AG04449 (cell line): ENCODE measurements around the gene CRTAC1.

Source experiments
- CTCF ChIA-PET: fragments of 350-600 bp; formaldehyde crosslinking; extraction: SDS; loops from one replicate; lab custom pipeline; 2021; ENCODE audit warnings: antibody characterized with exemption; lab: Yijun Ruan, JAX
- POLR2A ChIA-PET: fragments of 400-600, 350-600 bp; formaldehyde crosslinking; extraction: SDS; loops from one replicate; lab custom pipeline; 2020; ENCODE audit warnings: antibody characterized with exemption, inconsistent platforms; lab: Yijun Ruan, JAX
- DNase-seq: peaks from one replicate; pipeline ENCODE4 v3.0.0-alpha.2; 2010; ENCODE audit warnings: low read depth, low spot score
- H3K4me3 ChIP-seq: 2 replicates; pipeline ENCODE4 v1.5.1; 2011; ENCODE audit warnings: low read depth, mild to moderate bottlenecking, control low read depth, low read length
- CTCF ChIP-seq: IDR thresholded peaks from one replicate; pipeline ENCODE4 v1.5.1; 2011; ENCODE audit warnings: mild to moderate bottlenecking, moderate library complexity, low read length, control low read depth, inconsistent platforms; ENCODE audit not compliant: insufficient read depth; ENCODE audit errors: missing control alignments

CRTAC1 gene

GRCh38 chr10:97888641-97889262 lies 141.7 kb downstream of the CRTAC1 start:
- POLR2A ChIA-PET, result no interaction called here
- TF ChIP-seq CTCF, result no peak
- CTCF ChIA-PET, result interaction anchor here (1.0 kb wide), 1 partner anchor 18 kb away, joined by 3 read pairs; no protein-coding TSS in a partner anchor
- H3K4me3 ChIP-seq, result no peak overlapping the region
- no peak for DNase-seq

GRCh38 chr10:97888134-97888533 lies 142.3 kb downstream of the CRTAC1 start:
- CTCF ChIA-PET, result interaction anchor here (1.0 kb wide), 1 partner anchor 19 kb away, joined by 3 read pairs; no protein-coding TSS in a partner anchor
- POLR2A ChIA-PET, result no interaction called here
- H3K4me3 ChIP-seq, result no peak overlapping the region
- TF ChIP-seq CTCF, result no peak
- no peak for DNase-seq

- DNase-seq, result no peak
- ChIA-PET POLR2A (no interaction called here), CTCF (interaction anchor here (0.7 kb wide), 2 partner anchors 27 to 96 kb away, joined by 3 read pairs; no protein-coding TSS in a partner anchor)
- TF ChIP-seq CTCF, result no peak
- no peak overlapping the region for H3K4me3 ChIP-seq
Measured at GRCh38 chr10:97887399-97887798, 143.0 kb downstream of the CRTAC1 start.

GRCh38 chr10:97886286-97886685 lies 144.1 kb downstream of the CRTAC1 start:
- no peak for TF ChIP-seq CTCF
- ChIA-PET CTCF (interaction anchor here (0.6 to 1.0 kb wide), 3 partner anchors 16 to 28 kb away, joined by 3 read pairs; no protein-coding TSS in a partner anchor), POLR2A (no interaction called here)
- no peak for DNase-seq
- no peak overlapping the region for H3K4me3 ChIP-seq

GRCh38 chr10:97883092-97883485 lies 147.3 kb downstream of the CRTAC1 start:
- TF ChIP-seq CTCF, result no peak
- no peak overlapping the region for H3K4me3 ChIP-seq
- ChIA-PET POLR2A (no interaction called here), CTCF (no interaction called here)
- no peak for DNase-seq

GRCh38 chr10:97882142-97883091 lies 148.0 kb downstream of the CRTAC1 start:
- POLR2A ChIA-PET, result no interaction called here
- TF ChIP-seq CTCF, result no peak
- CTCF ChIA-PET, result interaction anchor here (0.5 to 2.7 kb wide), 2 partner anchors 32 to 91 kb away, joined by 3 to 8 read pairs; no protein-coding TSS in a partner anchor
- H3K4me3 ChIP-seq, result no peak overlapping the region
- no peak for DNase-seq
